Endothelial cell of umbilical vein (primary cell): ENCODE data around the gene ALX3. TPM values are rescaled to one million over a fixed set of nuclear protein-coding genes. Genes with fewer than 3 reads are reported as not detected.

Experiments
- BruUV-seq: library from RNA; stranded (reverse); fragments of 400-500 nt; replicated peaks from 2 replicates; lab custom pipeline; 2021; lab: Mats Ljungman, UMichigan
- CTCF ChIA-PET: fragments of 300-600, 350-600 bp; sonication (Branson Sonifier 250); formaldehyde crosslinking; loops from one replicate; lab custom pipeline; 2021; ENCODE audit warnings: antibody characterized with exemption, inconsistent platforms; lab: Charles Lee
- POLR2A ChIA-PET: fragments of 300-600, 350-600 bp; sonication (Branson Sonifier 250); formaldehyde crosslinking; loops from one replicate; lab custom pipeline; 2021; ENCODE audit warnings: antibody characterized with exemption, inconsistent platforms; lab: Charles Lee
- DNase-seq: peaks from one replicate; pipeline ENCODE4 v3.0.0-alpha.2; 2011; ENCODE audit warnings: low read depth, low spot score
- FAIRE-seq: peaks from 2 replicates; lab custom pipeline; 2011; peaks lifted over from hg19 to GRCh38; lab: Jason Lieb, UNC
- H2AFZ ChIP-seq: 2 replicates; pipeline ENCODE4 v1.6.0; 2012; ENCODE audit warnings: low read depth, low read length, control low read depth, inconsistent platforms
- H3K27ac ChIP-seq: 2 replicates; pipeline ENCODE4 v1.5.1; 2011; ENCODE audit warnings: low read depth, mild to moderate bottlenecking, control low read depth, low read length, moderate library complexity; ENCODE audit not compliant: insufficient read depth
- H3K27me3 ChIP-seq, 2 experiments: 2 replicates each; pipeline versions ENCODE4 v1.6.0 to v1.6.1; 2011; ENCODE audit warnings: low read length in 2 of 2, mixed read lengths in 1 of 2; ENCODE audit not compliant: control insufficient read depth in 2 of 2, insufficient read depth in 2 of 2
- H3K36me3 ChIP-seq, 2 experiments: 2 replicates in 1 of 2; 3 replicates in 1 of 2; pipeline ENCODE4 v1.5.1; 2011; ENCODE audit warnings: low read length in 2 of 2, mild to moderate bottlenecking in 1 of 2, moderate library complexity in 1 of 2; ENCODE audit not compliant: control insufficient read depth in 2 of 2, insufficient read depth in 2 of 2; ENCODE audit errors: extremely low read depth in 1 of 2
- H3K4me1 ChIP-seq: 3 replicates; pipeline ENCODE4 v1.5.1; 2011; ENCODE audit warnings: mild to moderate bottlenecking, low read length; ENCODE audit not compliant: control insufficient read depth, insufficient read depth; ENCODE audit errors: extremely low read depth
- H3K4me2 ChIP-seq: 2 replicates; pipeline ENCODE4 v1.6.1; 2011; ENCODE audit warnings: low read length, control low read depth, mixed read lengths; ENCODE audit not compliant: insufficient read depth
- H3K4me3 ChIP-seq, 3 experiments: fragments of 200-600 bp in 1 of 3; sonication (generic), shearing (Covaris generic) in 1 of 3; replicated peaks in 1 of 3; 2 replicates each; pipeline ENCODE4 v1.5.1; 2011 to 2016; ENCODE audit warnings: control low read depth in 3 of 3, low read length in 3 of 3, mild to moderate bottlenecking in 2 of 3, inconsistent platforms in 1 of 3, low read depth in 1 of 3, moderate library complexity in 1 of 3; ENCODE audit not compliant: insufficient read depth in 1 of 3
- H3K79me2 ChIP-seq: 2 replicates; pipeline ENCODE4 v1.6.0; 2012; ENCODE audit warnings: low read length, inconsistent platforms; ENCODE audit not compliant: control insufficient read depth, insufficient read depth
- H3K9ac ChIP-seq: replicated peaks from 2 replicates; pipeline ENCODE3; 2011; ENCODE audit warnings: low read length, control low read depth; ENCODE audit not compliant: insufficient read depth; ENCODE audit errors: extremely low read depth
- H3K9me1 ChIP-seq: replicated peaks from 3 replicates; pipeline ENCODE4 v1.6.0; 2011; ENCODE audit warnings: mild to moderate bottlenecking, low read length; ENCODE audit not compliant: control insufficient read depth, insufficient read depth; ENCODE audit errors: extremely low read depth
- H3K9me3 ChIP-seq: replicated peaks from 2 replicates; pipeline ENCODE4 v1.5.1; 2012; ENCODE audit warnings: low read length, inconsistent platforms; ENCODE audit not compliant: control insufficient read depth, insufficient read depth
- H4K20me1 ChIP-seq: replicated peaks from 2 replicates; pipeline ENCODE3; 2011; ENCODE audit warnings: mild to moderate bottlenecking, low read length; ENCODE audit not compliant: control insufficient read depth, insufficient read depth; ENCODE audit errors: extremely low read depth
- EZH2 ChIP-seq: IDR thresholded peaks from 2 replicates; pipeline ENCODE4 v1.6.1; 2012; ENCODE audit warnings: borderline replicate concordance, low read depth, mild to moderate bottlenecking, moderate library complexity, low read length, inconsistent platforms; ENCODE audit not compliant: severe bottlenecking
- FOS ChIP-seq: IDR thresholded peaks from 2 replicates; pipeline ENCODE4 v1.6.1; 2011; ENCODE audit warnings: mild to moderate bottlenecking, low read length, moderate library complexity, borderline replicate concordance; ENCODE audit not compliant: insufficient read depth
- GATA2 ChIP-seq: IDR thresholded peaks from 2 replicates; pipeline ENCODE4 v1.7.0; 2011; ENCODE audit warnings: low read depth, mild to moderate bottlenecking, moderate library complexity, mixed read lengths, low read length; ENCODE audit not compliant: insufficient read length, insufficient read depth
- JUN ChIP-seq: IDR thresholded peaks from 2 replicates; pipeline ENCODE4 v1.6.1; 2011; ENCODE audit warnings: borderline replicate concordance, low read depth; ENCODE audit not compliant: insufficient read length, insufficient read depth
- MYC ChIP-seq: IDR thresholded peaks from one replicate; pipeline ENCODE4 v1.6.1; 2011; ENCODE audit warnings: mild to moderate bottlenecking, low read depth, low read length
- POLR2A ChIP-seq: IDR thresholded peaks from 2 replicates; pipeline ENCODE4 v1.6.1; 2012; ENCODE audit warnings: low read depth, mild to moderate bottlenecking, control low read depth, low read length
- POLR2AphosphoS5 ChIP-seq: IDR thresholded peaks from 2 replicates; pipeline ENCODE4 v1.6.1; 2012; ENCODE audit warnings: low read depth, mild to moderate bottlenecking, control low read depth, low read length, moderate library complexity; ENCODE audit not compliant: insufficient read depth
- dilution Hi-C: fragments of 300-500 bp; cut with MboI; formaldehyde crosslinking; loops from one replicate; pipeline ENCODE4 v1.15.0; 2019; ENCODE audit warnings: low sequenced_read_pairs; ENCODE audit not compliant: extremely low pct_ligation_motif_present
- intact Hi-C: fragments of 100-400 bp; cut with micrococcal nuclease; formaldehyde crosslinking; loops from one replicate; pipeline ENCODE4 v1.10.0; 2022
- polyA plus RNA-seq, 4 experiments: library from polyadenylated mRNA; depleted of rRNA in 3 of 4; stranded (reverse) in 3 of 4; unstranded in 1 of 4; fragments of >200 nt; gene quantifications; 2 replicates each; pipeline versions ENCODE4 v1.2.1 to v1.2.3, GENCODE V29; 2011 to 2012; ENCODE audit warnings: missing spikeins in 1 of 4
- total RNA-seq: library from RNA; stranded (reverse); gene quantifications from 2 replicates; pipeline ENCODE4 v1.2.3, GENCODE V29; 2021
- TF ChIP-seq, protein P1 (sequence below): IDR thresholded peaks from 2 replicates; pipeline ENCODE4 v1.6.1; 2011; ENCODE audit not compliant: insufficient read depth, insufficient read length
- TF ChIP-seq, protein P2 (sequence below), 2 donors: IDR thresholded peaks; 1 replicate in 1 of 2; 2 replicates in 1 of 2; pipeline ENCODE4 v1.5.1; 2011; ENCODE audit warnings: low read length in 2 of 2, mild to moderate bottlenecking in 2 of 2, moderate library complexity in 2 of 2, control low read depth in 1 of 2, inconsistent platforms in 1 of 2, low read depth in 1 of 2; ENCODE audit not compliant: insufficient read depth in 1 of 2; ENCODE audit errors: extremely low read depth in 1 of 2

Gene ALX3
- total and polyA plus RNA-seq, 2 donors (not counting 3 experiments of a cell fraction or from before 2014, with no cell fraction given) = not detected

DNA sequence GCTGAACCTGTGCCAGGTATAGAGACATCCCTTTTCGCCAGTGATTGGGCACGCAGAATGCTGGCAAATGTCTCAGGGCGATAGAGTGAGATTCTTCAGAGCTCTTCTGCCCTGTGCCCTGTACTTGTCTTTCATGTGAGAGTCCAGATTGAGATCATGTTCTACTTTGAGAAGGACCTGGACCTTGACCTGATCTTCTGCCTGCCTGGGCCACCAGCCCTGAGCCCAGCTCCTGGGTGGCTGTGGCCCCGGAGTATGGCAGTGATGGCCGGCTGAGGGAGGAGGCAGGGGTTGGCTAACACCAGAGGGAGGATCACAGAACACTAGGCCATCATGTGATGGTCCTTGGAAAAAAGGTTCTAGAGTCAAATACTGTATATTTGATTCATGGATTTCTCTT lies 22.2 kb downstream of the ALX3 start:
- no peak overlapping the region for H3K4me2 ChIP-seq
- no peak overlapping the region for H3K9ac ChIP-seq
- FAIRE-seq = no peak
- H3K9me3 ChIP-seq = no peaks in the 10 kb centered on the region
- dilution Hi-C loops (no loop called here), intact Hi-C loops (no loop called here)
- H3K4me3 ChIP-seq = no peak overlapping the region
- TF ChIP-seq EZH2 (no peak), GATA2 (no peak), FOS (no peak), MYC (no peak), JUN (no peak), POLR2AphosphoS5 (no peak), POLR2A (no peak)
- TF ChIP-seq, protein P1, sequence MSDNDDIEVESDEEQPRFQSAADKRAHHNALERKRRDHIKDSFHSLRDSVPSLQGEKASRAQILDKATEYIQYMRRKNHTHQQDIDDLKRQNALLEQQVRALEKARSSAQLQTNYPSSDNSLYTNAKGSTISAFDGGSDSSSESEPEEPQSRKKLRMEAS = no peak
- TF ChIP-seq, protein P2, sequence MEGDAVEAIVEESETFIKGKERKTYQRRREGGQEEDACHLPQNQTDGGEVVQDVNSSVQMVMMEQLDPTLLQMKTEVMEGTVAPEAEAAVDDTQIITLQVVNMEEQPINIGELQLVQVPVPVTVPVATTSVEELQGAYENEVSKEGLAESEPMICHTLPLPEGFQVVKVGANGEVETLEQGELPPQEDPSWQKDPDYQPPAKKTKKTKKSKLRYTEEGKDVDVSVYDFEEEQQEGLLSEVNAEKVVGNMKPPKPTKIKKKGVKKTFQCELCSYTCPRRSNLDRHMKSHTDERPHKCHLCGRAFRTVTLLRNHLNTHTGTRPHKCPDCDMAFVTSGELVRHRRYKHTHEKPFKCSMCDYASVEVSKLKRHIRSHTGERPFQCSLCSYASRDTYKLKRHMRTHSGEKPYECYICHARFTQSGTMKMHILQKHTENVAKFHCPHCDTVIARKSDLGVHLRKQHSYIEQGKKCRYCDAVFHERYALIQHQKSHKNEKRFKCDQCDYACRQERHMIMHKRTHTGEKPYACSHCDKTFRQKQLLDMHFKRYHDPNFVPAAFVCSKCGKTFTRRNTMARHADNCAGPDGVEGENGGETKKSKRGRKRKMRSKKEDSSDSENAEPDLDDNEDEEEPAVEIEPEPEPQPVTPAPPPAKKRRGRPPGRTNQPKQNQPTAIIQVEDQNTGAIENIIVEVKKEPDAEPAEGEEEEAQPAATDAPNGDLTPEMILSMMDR (IDR thresholded peaks at IDR 0.05; ENCODE audit: extremely low read depth in 1 of 2, insufficient read depth in 1 of 2, low read depth in 1 of 2, low read length in 2 of 2) = no peak
- H3K9me1 ChIP-seq = no peaks in the 10 kb centered on the region
- no peaks in the 10 kb centered on the region for H3K79me2 ChIP-seq
- H3K27me3 ChIP-seq = no peaks in the 10 kb centered on the region
- H3K36me3 ChIP-seq = peaks cover 25 to 59% of the 10 kb centered on the region in 2 experiments
- H2AFZ ChIP-seq = no peak overlapping the region
- no TSS peak for BruUV-seq
- no peaks in the 10 kb centered on the region for H3K4me1 ChIP-seq
- no peak overlapping the region for H3K27ac ChIP-seq
- no peaks in the 10 kb centered on the region for H4K20me1 ChIP-seq
- ChIA-PET CTCF (interaction anchor here (0.9 to 1.8 kb wide), 3 partner anchors 12 to 40 kb away, joined by 3 to 4 read pairs (median 3); partner anchors contain the start of gene STRIP1), POLR2A (no interaction called here)
- DNase-seq = no peak
